ENCODE measurements around the gene NGLY1.

NGLY1 gene

GRCh38 chr3:25818335-25818734 lies 35.1 kb upstream of the NGLY1 start:
- no peak overlapping the region for H4K12ac ChIP-seq (ENCODE audit: low read depth, low read length)
- H3K14ac ChIP-seq (ENCODE audit: low read length): no peak overlapping the region
- no CpG with 5 or more reads among the region's 4 CpGs for WGBS (ENCODE audit: extremely low coverage, insufficient coverage, insufficient read length)

GRCh38 chr3:25817638-25818037 lies 34.4 kb upstream of the NGLY1 start:
- no CpG with 5 or more reads among the region's 1 CpG for WGBS (ENCODE audit: extremely low coverage, insufficient coverage, insufficient read length)
- Histone ChIP-seq H2BK5ac (ENCODE audit: low read depth, low read length, poor library complexity) (no peak overlapping the region), H3K79me2 (ENCODE audit: control insufficient read depth, insufficient read depth, low read length, poor library complexity) (no peaks in the 10 kb centered on the region), H3K14ac (ENCODE audit: low read length) (no peak overlapping the region), H3K79me1 (ENCODE audit: low read length) (no peaks in the 10 kb centered on the region), H3K18ac (ENCODE audit: low read length) (no peak overlapping the region), H3K23ac (ENCODE audit: low read length) (no peak overlapping the region), H3K4me2 (ENCODE audit: low read length) (no peak overlapping the region), H3K27ac (ENCODE audit: low read depth, low read length) (no peak overlapping the region), H4K91ac (ENCODE audit: low read depth, low read length) (no peak overlapping the region), H4K8ac (ENCODE audit: low read depth, low read length) (no peak overlapping the region), H2BK120ac (ENCODE audit: insufficient read depth, low read length, poor library complexity) (no peak overlapping the region), H3K36me3 (ENCODE audit: control insufficient read depth in 1 of 2, insufficient read depth in 2 of 2, low read length in 2 of 2) (no peaks in the 10 kb centered on the region), H2BK12ac (ENCODE audit: low read length) (no peak overlapping the region), H3K9me3 (ENCODE audit: insufficient read depth, low read depth, low read length) (peaks cover 2% of the 10 kb centered on the region), H3K4me3 (ENCODE audit: low read depth, low read length) (no peak overlapping the region), H3K4ac (ENCODE audit: low read depth, low read length) (no peak overlapping the region), H3K9ac (ENCODE audit: low read length) (no peak overlapping the region), H2AK5ac (ENCODE audit: low read length) (no peak overlapping the region), H4K12ac (ENCODE audit: low read depth, low read length) (no peak overlapping the region), H3K4me1 (ENCODE audit: control insufficient read depth in 1 of 2, insufficient read depth in 2 of 2, low read length in 2 of 2) (no peaks in the 10 kb centered on the region), H2AFZ (ENCODE audit: insufficient read depth, low read length, poor library complexity) (no peak overlapping the region), H3K27me3 (ENCODE audit: insufficient read depth, low read length) (no peaks in the 10 kb centered on the region)
- no peak for DNase-seq

More at GRCh38 chr3:25818335-25818734, 35.1 kb upstream of the NGLY1 start:
- H3K27me3 ChIP-seq (ENCODE audit: insufficient read depth, low read length): no peaks in the 10 kb centered on the region
- no peak overlapping the region for H2BK120ac ChIP-seq (ENCODE audit: insufficient read depth, low read length, poor library complexity)
- DNase-seq: no peak
- no peaks in the 10 kb centered on the region for H3K79me2 ChIP-seq (ENCODE audit: control insufficient read depth, insufficient read depth, low read length, poor library complexity)
- H3K4ac ChIP-seq (ENCODE audit: low read depth, low read length): no peak overlapping the region
- H3K9me3 ChIP-seq (ENCODE audit: insufficient read depth, low read depth, low read length): peaks cover 2% of the 10 kb centered on the region
- H3K18ac ChIP-seq (ENCODE audit: low read length): no peak overlapping the region
- H3K4me2 ChIP-seq (ENCODE audit: low read length): no peak overlapping the region
- no peak overlapping the region for H4K8ac ChIP-seq (ENCODE audit: low read depth, low read length)
- H3K27ac ChIP-seq (ENCODE audit: low read depth, low read length): no peak overlapping the region
- no peaks in the 10 kb centered on the region for H3K4me1 ChIP-seq (ENCODE audit: control insufficient read depth in 1 of 2, insufficient read depth in 2 of 2, low read length in 2 of 2)
- no peak overlapping the region for H2AFZ ChIP-seq (ENCODE audit: insufficient read depth, low read length, poor library complexity)
- no peaks in the 10 kb centered on the region for H3K79me1 ChIP-seq (ENCODE audit: low read length)
- no peak overlapping the region for H2AK5ac ChIP-seq (ENCODE audit: low read length)
- H3K4me3 ChIP-seq (ENCODE audit: low read depth, low read length): no peak overlapping the region
- no peak overlapping the region for H3K23ac ChIP-seq (ENCODE audit: low read length)
- no peak overlapping the region for H3K9ac ChIP-seq (ENCODE audit: low read length)
- H3K36me3 ChIP-seq (ENCODE audit: control insufficient read depth in 1 of 2, insufficient read depth in 2 of 2, low read length in 2 of 2): no peaks in the 10 kb centered on the region
- H4K91ac ChIP-seq (ENCODE audit: low read depth, low read length): no peak overlapping the region
- no peak overlapping the region for H2BK5ac ChIP-seq (ENCODE audit: low read depth, low read length, poor library complexity)
- no peak overlapping the region for H2BK12ac ChIP-seq (ENCODE audit: low read length)

GRCh38 chr3:25817107-25817506 lies 33.9 kb upstream of the NGLY1 start:
- no peak overlapping the region for H2BK5ac ChIP-seq (ENCODE audit: low read depth, low read length, poor library complexity)
- H3K79me2 ChIP-seq (ENCODE audit: control insufficient read depth, insufficient read depth, low read length, poor library complexity): no peaks in the 10 kb centered on the region
- H3K27ac ChIP-seq (ENCODE audit: low read depth, low read length): no peak overlapping the region
- no peak overlapping the region for H4K8ac ChIP-seq (ENCODE audit: low read depth, low read length)
- no peak overlapping the region for H2AK5ac ChIP-seq (ENCODE audit: low read length)
- no peak overlapping the region for H2BK120ac ChIP-seq (ENCODE audit: insufficient read depth, low read length, poor library complexity)
- no peaks in the 10 kb centered on the region for H3K79me1 ChIP-seq (ENCODE audit: low read length)
- no peak overlapping the region for H3K23ac ChIP-seq (ENCODE audit: low read length)
- H3K36me3 ChIP-seq (ENCODE audit: control insufficient read depth in 1 of 2, insufficient read depth in 2 of 2, low read length in 2 of 2): no peaks in the 10 kb centered on the region
- H3K9ac ChIP-seq (ENCODE audit: low read length): no peak overlapping the region
- H3K18ac ChIP-seq (ENCODE audit: low read length): no peak overlapping the region
- peaks cover 2% of the 10 kb centered on the region for H3K9me3 ChIP-seq (ENCODE audit: insufficient read depth, low read depth, low read length)
- no peak overlapping the region for H4K91ac ChIP-seq (ENCODE audit: low read depth, low read length)
- H3K4me1 ChIP-seq (ENCODE audit: control insufficient read depth in 1 of 2, insufficient read depth in 2 of 2, low read length in 2 of 2): no peaks in the 10 kb centered on the region
- no peaks in the 10 kb centered on the region for H3K27me3 ChIP-seq (ENCODE audit: insufficient read depth, low read length)
- H3K4ac ChIP-seq (ENCODE audit: low read depth, low read length): no peak overlapping the region
- H3K14ac ChIP-seq (ENCODE audit: low read length): no peak overlapping the region
- WGBS (ENCODE audit: extremely low coverage, insufficient coverage, insufficient read length): no CpG with 5 or more reads among the region's 1 CpG
- H2BK12ac ChIP-seq (ENCODE audit: low read length): no peak overlapping the region
- no peak overlapping the region for H3K4me2 ChIP-seq (ENCODE audit: low read length)
- H2AFZ ChIP-seq (ENCODE audit: insufficient read depth, low read length, poor library complexity): no peak overlapping the region
- no peak overlapping the region for H3K4me3 ChIP-seq (ENCODE audit: low read depth, low read length)
- no peak for DNase-seq
- no peak overlapping the region for H4K12ac ChIP-seq (ENCODE audit: low read depth, low read length)

- Histone ChIP-seq H4K91ac (ENCODE audit: low read depth, low read length) (no peak overlapping the region), H3K36me3 (ENCODE audit: control insufficient read depth in 1 of 2, insufficient read depth in 2 of 2, low read length in 2 of 2) (no peaks in the 10 kb centered on the region), H4K12ac (ENCODE audit: low read depth, low read length) (no peak overlapping the region), H2BK120ac (ENCODE audit: insufficient read depth, low read length, poor library complexity) (no peak overlapping the region), H2AK5ac (ENCODE audit: low read length) (no peak overlapping the region), H3K14ac (ENCODE audit: low read length) (no peak overlapping the region), H4K8ac (ENCODE audit: low read depth, low read length) (no peak overlapping the region), H3K27ac (ENCODE audit: low read depth, low read length) (no peak overlapping the region), H2BK5ac (ENCODE audit: low read depth, low read length, poor library complexity) (no peak overlapping the region), H3K4me3 (ENCODE audit: low read depth, low read length) (no peak overlapping the region), H3K79me1 (ENCODE audit: low read length) (no peaks in the 10 kb centered on the region), H2BK12ac (ENCODE audit: low read length) (no peak overlapping the region), H3K4me2 (ENCODE audit: low read length) (no peak overlapping the region), H2AFZ (ENCODE audit: insufficient read depth, low read length, poor library complexity) (no peak overlapping the region), H3K4me1 (ENCODE audit: control insufficient read depth in 1 of 2, insufficient read depth in 2 of 2, low read length in 2 of 2) (no peaks in the 10 kb centered on the region), H3K79me2 (ENCODE audit: control insufficient read depth, insufficient read depth, low read length, poor library complexity) (no peaks in the 10 kb centered on the region), H3K9me3 (ENCODE audit: insufficient read depth, low read depth, low read length) (peaks cover 2% of the 10 kb centered on the region), H3K27me3 (ENCODE audit: insufficient read depth, low read length) (no peaks in the 10 kb centered on the region), H3K9ac (ENCODE audit: low read length) (no peak overlapping the region), H3K18ac (ENCODE audit: low read length) (no peak overlapping the region), H3K4ac (ENCODE audit: low read depth, low read length) (no peak overlapping the region), H3K23ac (ENCODE audit: low read length) (no peak overlapping the region)
- no peak for DNase-seq
- WGBS (ENCODE audit: extremely low coverage, insufficient coverage, insufficient read length): no CpG with 5 or more reads among the region's 4 CpGs
Observed at GRCh38 chr3:25812644-25813043, 29.4 kb upstream of the NGLY1 start.
